Upper lobe of right lung (tissue), 1 donor: ENCODE measurements around the gene ADAMTSL4. TPM values are rescaled to one million over a fixed set of nuclear protein-coding genes. Genes with fewer than 3 reads are reported as not detected.
A peak's percentile ranks its signal among the peaks of the same experiment; 100 is the strongest.

Source experiments
- ATAC-seq: fragments of 200-7000 bp; cut with Tn5 transposase; one replicate; pipeline ENCODE4 v1.9.1; 2020; ENCODE audit warnings: mild to moderate bottlenecking, moderate library complexity
- DNase-seq: peaks from one replicate; pipeline ENCODE4 v3.0.0-alpha.2; 2020
- H3K27ac ChIP-seq: fragments of 200-600 bp; one replicate; pipeline ENCODE4 v1.8.0; 2022
- H3K27me3 ChIP-seq: fragments of 200-600 bp; one replicate; pipeline ENCODE4 v1.8.0; 2022; ENCODE audit warnings: mild to moderate bottlenecking
- H3K36me3 ChIP-seq: fragments of 200-600 bp; one replicate; pipeline ENCODE4 v1.8.0; 2022
- H3K4me1 ChIP-seq: fragments of 200-600 bp; one replicate; pipeline ENCODE4 v1.8.0; 2022
- H3K4me3 ChIP-seq: fragments of 200-600 bp; one replicate; pipeline ENCODE4 v1.8.0; 2022; ENCODE audit warnings: mild to moderate bottlenecking
- H3K9me3 ChIP-seq: fragments of 200-600 bp; one replicate; pipeline ENCODE4 v1.8.0; 2022
- intact Hi-C: fragments of 100-400 bp; cut with DNase I; formaldehyde crosslinking; loops from one replicate; pipeline ENCODE4 v1.11.0; 2022
- total RNA-seq: library from RNA; stranded (reverse); fragmentation: NEBNext Ultra II Directional; extraction: Animal tissue kit (Norgen Biotek cat#: 25700); gene quantifications from one replicate; pipeline ENCODE4 v1.2.1, GENCODE V29; 2021
- TF ChIP-seq, protein P1 (sequence below): fragments of 200-600 bp; IDR thresholded peaks from one replicate; pipeline ENCODE4 v1.8.0; 2022; ENCODE audit warnings: antibody characterized with exemption
- donor health status: DM: no; HTN: yes; CAD: no; lungs with severe emphysema.

ADAMTSL4 gene
- total RNA-seq, 1 donor from 2014 or later, result 99.2 TPM

DNA sequence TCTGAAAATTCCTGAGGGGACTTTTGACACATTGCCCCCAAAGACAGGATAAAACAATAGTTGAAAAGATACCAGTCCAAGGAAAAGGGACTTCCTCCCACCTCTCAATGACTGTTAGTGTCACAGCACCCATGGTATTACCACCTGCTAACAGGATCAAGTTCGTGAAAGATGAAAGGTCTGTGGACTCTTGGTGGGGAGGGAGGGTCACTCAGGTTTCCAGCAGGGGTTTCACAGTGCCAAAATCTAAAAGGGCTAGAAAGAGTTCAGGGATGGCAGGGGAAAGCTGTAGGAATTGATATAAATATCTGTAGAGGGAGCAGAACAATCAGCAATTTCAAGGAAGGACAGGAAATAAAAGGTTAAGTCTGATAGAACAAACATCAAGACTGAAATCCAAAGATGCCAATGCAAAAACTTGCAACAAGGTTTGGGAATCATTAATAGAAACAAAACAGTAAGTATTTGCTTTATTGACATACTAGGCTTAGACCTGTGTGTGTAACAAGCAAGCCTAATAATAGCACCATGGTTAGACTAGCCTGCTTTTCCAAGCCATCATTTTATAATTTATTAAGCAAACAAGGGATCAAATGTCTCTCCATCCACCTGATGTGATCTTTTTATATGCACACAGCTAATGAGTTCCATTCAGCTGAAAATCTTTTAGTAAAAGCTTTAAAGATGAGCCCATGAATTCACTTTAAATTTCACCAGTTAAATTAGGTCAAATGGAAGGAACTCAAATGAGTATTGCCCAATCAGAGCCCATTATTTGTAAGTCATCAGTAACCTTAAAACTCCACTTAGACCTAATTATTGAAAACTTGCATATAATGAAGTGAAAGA lies 26.5 kb downstream of the ADAMTSL4 start:
- no peaks in the 10 kb centered on the region for H3K9me3 ChIP-seq
- H3K27me3 ChIP-seq, result no peaks in the 10 kb centered on the region
- DNase-seq (peak; percentile 1), ATAC-seq (no peak)
- peaks cover 77% of the 10 kb centered on the region for H3K36me3 ChIP-seq
- H3K4me3 ChIP-seq, result peak overlapping the region; percentile 88
- peaks cover 54% of the 10 kb centered on the region for H3K4me1 ChIP-seq
- intact Hi-C loops, result loop anchor here (10.0 kb wide), 1 partner anchor 49 kb away; the partner anchor contains the start of gene ENSA
- TF ChIP-seq, protein P1, sequence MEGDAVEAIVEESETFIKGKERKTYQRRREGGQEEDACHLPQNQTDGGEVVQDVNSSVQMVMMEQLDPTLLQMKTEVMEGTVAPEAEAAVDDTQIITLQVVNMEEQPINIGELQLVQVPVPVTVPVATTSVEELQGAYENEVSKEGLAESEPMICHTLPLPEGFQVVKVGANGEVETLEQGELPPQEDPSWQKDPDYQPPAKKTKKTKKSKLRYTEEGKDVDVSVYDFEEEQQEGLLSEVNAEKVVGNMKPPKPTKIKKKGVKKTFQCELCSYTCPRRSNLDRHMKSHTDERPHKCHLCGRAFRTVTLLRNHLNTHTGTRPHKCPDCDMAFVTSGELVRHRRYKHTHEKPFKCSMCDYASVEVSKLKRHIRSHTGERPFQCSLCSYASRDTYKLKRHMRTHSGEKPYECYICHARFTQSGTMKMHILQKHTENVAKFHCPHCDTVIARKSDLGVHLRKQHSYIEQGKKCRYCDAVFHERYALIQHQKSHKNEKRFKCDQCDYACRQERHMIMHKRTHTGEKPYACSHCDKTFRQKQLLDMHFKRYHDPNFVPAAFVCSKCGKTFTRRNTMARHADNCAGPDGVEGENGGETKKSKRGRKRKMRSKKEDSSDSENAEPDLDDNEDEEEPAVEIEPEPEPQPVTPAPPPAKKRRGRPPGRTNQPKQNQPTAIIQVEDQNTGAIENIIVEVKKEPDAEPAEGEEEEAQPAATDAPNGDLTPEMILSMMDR, result no peak
- H3K27ac ChIP-seq, result peak overlapping the region; percentile 100

DNA sequence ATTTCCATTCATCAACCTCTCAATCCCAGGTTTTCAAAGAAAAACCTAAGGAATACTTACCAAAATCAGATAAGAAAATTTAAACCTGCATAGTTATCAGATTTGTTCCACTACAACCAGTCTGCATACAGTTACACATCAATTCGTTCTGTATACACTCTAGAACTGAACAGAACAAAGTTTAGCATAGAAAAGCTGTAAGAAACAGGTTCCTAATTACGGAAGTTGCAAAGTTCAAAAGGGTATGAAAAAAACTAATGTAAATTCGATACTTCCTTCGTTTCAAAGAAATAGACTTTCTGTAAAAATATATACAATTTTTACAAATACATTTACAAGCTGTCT lies 27.1 kb downstream of the ADAMTSL4 start:
- TF ChIP-seq, protein P1, result no peak
- H3K27me3 ChIP-seq, result no peaks in the 10 kb centered on the region
- DNase-seq (no peak), ATAC-seq (no peak)
- intact Hi-C loops, result loop anchor here (10.0 kb wide), 1 partner anchor 48 kb away; the partner anchor contains the start of gene ENSA
- no peaks in the 10 kb centered on the region for H3K9me3 ChIP-seq
- H3K36me3 ChIP-seq, result peaks cover 71% of the 10 kb centered on the region
- H3K27ac ChIP-seq, result peak overlapping the region; percentile 100
- H3K4me3 ChIP-seq, result peak overlapping the region; percentile 88
- peaks cover 53% of the 10 kb centered on the region for H3K4me1 ChIP-seq

DNA sequence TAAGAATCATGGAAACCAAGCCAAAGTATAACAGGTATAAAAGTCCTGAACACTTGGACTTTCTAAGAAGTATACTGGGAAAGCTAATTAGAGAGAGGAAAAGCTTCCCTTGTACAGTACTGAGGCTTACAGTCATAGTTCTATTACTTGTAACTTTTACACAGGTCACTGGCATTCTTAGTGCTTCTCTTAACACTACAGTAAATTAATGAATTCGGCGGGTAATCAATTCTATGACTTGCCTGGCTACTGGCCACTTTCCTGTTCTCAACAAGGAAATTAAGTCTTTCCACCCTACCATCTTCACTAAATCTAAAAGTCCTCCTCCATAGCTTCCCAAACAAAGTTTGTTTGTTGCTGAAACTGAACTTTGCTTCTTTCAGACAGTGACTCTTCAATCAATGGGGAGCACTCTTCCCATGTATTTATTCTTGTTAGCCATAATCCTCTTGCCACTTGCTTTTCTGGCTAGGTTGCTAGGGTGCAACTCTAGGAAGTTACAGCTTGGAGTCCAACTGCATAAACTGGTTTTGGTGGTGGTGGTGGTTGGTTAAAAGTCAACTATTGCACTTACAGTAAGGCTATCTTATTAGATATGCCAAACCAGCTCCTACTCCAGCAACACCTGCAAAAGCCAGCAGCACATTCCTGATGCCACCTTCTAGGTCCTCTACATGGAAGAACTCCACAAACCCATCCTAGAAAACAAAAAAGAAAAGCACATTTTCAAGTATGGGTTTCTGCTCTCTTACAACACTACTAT lies 27.8 kb downstream of the ADAMTSL4 start:
- TF ChIP-seq, protein P1, result no peak
- Histone ChIP-seq H3K9me3 (no peaks in the 10 kb centered on the region), H3K27ac (peak overlapping the region; percentile 100), H3K4me3 (peak overlapping the region; percentile 88), H3K4me1 (peaks cover 47% of the 10 kb centered on the region), H3K27me3 (no peaks in the 10 kb centered on the region), H3K36me3 (peaks cover 65% of the 10 kb centered on the region)
- no peak for ATAC-seq
- peak; percentile 1 for DNase-seq
- intact Hi-C loops, result loop anchor here (10.0 kb wide), 1 partner anchor 48 kb away; the partner anchor contains the start of gene ENSA

DNA sequence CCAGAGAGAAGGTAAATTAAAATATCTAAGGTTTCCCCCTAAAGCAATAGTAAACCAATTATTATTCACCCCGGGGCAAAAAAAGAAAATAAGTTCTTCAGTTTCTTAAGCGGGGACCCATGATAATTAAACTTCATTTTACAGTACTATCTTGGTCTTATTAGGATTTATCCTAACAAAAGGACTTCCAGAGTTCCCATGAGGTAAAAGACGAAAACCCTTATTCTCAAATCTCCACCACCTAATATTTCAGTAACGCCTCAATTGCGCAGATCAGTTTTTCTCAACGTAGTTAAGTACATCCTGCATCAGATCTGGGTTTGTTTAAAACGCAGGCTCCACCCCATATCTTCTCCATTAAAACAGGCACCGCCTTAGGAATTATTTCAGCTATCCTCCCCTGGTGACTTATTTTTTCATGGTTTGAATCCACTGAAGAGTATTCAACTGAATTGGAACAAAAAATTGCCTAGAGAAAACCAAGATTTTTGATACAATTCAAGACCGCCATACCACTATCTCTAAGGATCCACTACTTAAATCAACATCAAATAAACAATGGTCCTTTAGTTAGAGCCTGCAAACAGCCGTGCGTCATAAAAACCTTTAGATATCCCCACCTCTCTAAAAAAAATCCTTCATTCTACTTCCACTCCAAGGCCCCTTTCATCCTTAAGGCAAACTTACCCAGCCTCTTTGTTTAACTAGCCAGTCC lies 28.5 kb downstream of the ADAMTSL4 start:
- Histone ChIP-seq H3K36me3 (peaks cover 58% of the 10 kb centered on the region), H3K27ac (peak overlapping the region; percentile 100), H3K4me3 (peak overlapping the region; percentile 88), H3K4me1 (peaks cover 44% of the 10 kb centered on the region), H3K27me3 (no peaks in the 10 kb centered on the region), H3K9me3 (no peaks in the 10 kb centered on the region)
- TF ChIP-seq, protein P1, result no peak
- intact Hi-C loops, result loop anchor here (10.0 kb wide), 1 partner anchor 47 kb away; the partner anchor contains the start of gene ENSA
- ATAC-seq (no peak), DNase-seq (no peak)
